ENCODE results near the gene CRISPLD2.

Gene CRISPLD2

GRCh38 chr16:84907051-84907450 is 87.3 kb downstream of the CRISPLD2 start:
- no peak overlapping the region for H3K27ac ChIP-seq
- no peak for TF ChIP-seq CTCF (IDR thresholded peaks at IDR 0.05)
- no peak for TF ChIP-seq ZFX (IDR thresholded peaks at IDR 0.05; ENCODE audit: borderline replicate concordance)

GRCh38 chr16:84907575-84907974 is 87.8 kb downstream of the CRISPLD2 start:
- H3K27ac ChIP-seq, result no peak overlapping the region
- TF ChIP-seq ZFX (IDR thresholded peaks at IDR 0.05; ENCODE audit: borderline replicate concordance), result no peak
- no peak for TF ChIP-seq CTCF (IDR thresholded peaks at IDR 0.05)

- TF ChIP-seq CTCF (IDR thresholded peaks at IDR 0.05) (no peak), ZFX (IDR thresholded peaks at IDR 0.05; ENCODE audit: borderline replicate concordance) (no peak)
- no peak overlapping the region for H3K27ac ChIP-seq
Observed at GRCh38 chr16:84909476-84910085, 89.8 kb downstream of the CRISPLD2 start.

GRCh38 chr16:84911486-84912216 is 91.9 kb downstream of the CRISPLD2 start:
- no peak for TF ChIP-seq CTCF (IDR thresholded peaks at IDR 0.05)
- TF ChIP-seq ZFX (IDR thresholded peaks at IDR 0.05; ENCODE audit: borderline replicate concordance), result no peak
- H3K27ac ChIP-seq, result no peak overlapping the region

GRCh38 chr16:84913315-84913714 is 93.5 kb downstream of the CRISPLD2 start:
- TF ChIP-seq CTCF (IDR thresholded peaks at IDR 0.05), result no peak
- TF ChIP-seq ZFX (IDR thresholded peaks at IDR 0.05; ENCODE audit: borderline replicate concordance), result no peak
- H3K27ac ChIP-seq, result no peak overlapping the region

- no peak overlapping the region for H3K27ac ChIP-seq
- no peak for TF ChIP-seq CTCF (IDR thresholded peaks at IDR 0.05)
- no peak for TF ChIP-seq ZFX (IDR thresholded peaks at IDR 0.05; ENCODE audit: borderline replicate concordance)
Observed at GRCh38 chr16:84914273-84914672, 94.5 kb downstream of the CRISPLD2 start.

- no peak overlapping the region for H3K27ac ChIP-seq
- no peak for TF ChIP-seq CTCF (IDR thresholded peaks at IDR 0.05)
- no peak for TF ChIP-seq ZFX (IDR thresholded peaks at IDR 0.05; ENCODE audit: borderline replicate concordance)
Observed at GRCh38 chr16:84916178-84916577, 96.4 kb downstream of the CRISPLD2 start.

Data from 22Rv1 (cell line).